Mucosa of descending colon (tissue), 3 donors: Measurements from ENCODE around the gene DIAPH2. TPM values are rescaled to one million over a fixed set of nuclear protein-coding genes. Genes with fewer than 3 reads are reported as not detected.
A peak's percentile ranks its signal among the peaks of the same experiment; 100 is the strongest.

Experiments used
- ATAC-seq: fragments of 200-7000 bp; cut with Tn5 transposase; one replicate; pipeline ENCODE4 v1.9.1; 2020; ENCODE audit warnings: mild to moderate bottlenecking, moderate library complexity
- DNase-seq, 3 donors: peaks; one replicate each; pipeline ENCODE4 v3.0.0-alpha.2; 2020
- H3K36me3 ChIP-seq: fragments of 200-600 bp; one replicate; pipeline ENCODE4 v1.8.0; 2021; ENCODE audit warnings: low read depth, mild to moderate bottlenecking
- H3K4me1 ChIP-seq: fragments of 200-600 bp; one replicate; pipeline ENCODE4 v1.8.0; 2021; ENCODE audit warnings: low read depth, mild to moderate bottlenecking
- H3K4me3 ChIP-seq: fragments of 200-600 bp; one replicate; pipeline ENCODE4 v1.8.0; 2021; ENCODE audit warnings: mild to moderate bottlenecking
- H3K9me3 ChIP-seq: fragments of 200-600 bp; one replicate; pipeline ENCODE4 v1.8.0; 2021; ENCODE audit warnings: mild to moderate bottlenecking
- intact Hi-C, 2 donors: fragments of 100-400 bp; cut with DNase I in 1 of 2; cut with micrococcal nuclease in 1 of 2; formaldehyde crosslinking; loops; one replicate each; pipeline versions ENCODE4 v1.11.0 to v1.11.1; 2022; cut with DNase I, micrococcal nuclease
- total RNA-seq, 3 donors: library from RNA; stranded (reverse); fragmentation: NEBNext Ultra II Directional in 2 of 3; extraction: Animal tissue kit (Norgen Biotek cat#: 25700) in 2 of 3; gene quantifications; one replicate each; pipeline versions ENCODE4 v1.2.1 to v1.2.4, GENCODE V29; 2021 to 2023
- TF ChIP-seq, protein P1 (sequence below): fragments of 200-600 bp; IDR thresholded peaks from one replicate; pipeline ENCODE4 v1.8.0; 2022; ENCODE audit warnings: antibody characterized with exemption, mild to moderate bottlenecking
- donor health status: DM: no; HTN: no; CAD: no; lungs with moderate emphysema.
- donor health status: DM: no; HTN: no; CAD: no.
- donor health status: DM: no; HTN: yes; CAD: no.

DIAPH2 gene
- total RNA-seq, 3 donors from 2014 or later = 26.7 to 40.2 (median 29.6) TPM

DNA sequence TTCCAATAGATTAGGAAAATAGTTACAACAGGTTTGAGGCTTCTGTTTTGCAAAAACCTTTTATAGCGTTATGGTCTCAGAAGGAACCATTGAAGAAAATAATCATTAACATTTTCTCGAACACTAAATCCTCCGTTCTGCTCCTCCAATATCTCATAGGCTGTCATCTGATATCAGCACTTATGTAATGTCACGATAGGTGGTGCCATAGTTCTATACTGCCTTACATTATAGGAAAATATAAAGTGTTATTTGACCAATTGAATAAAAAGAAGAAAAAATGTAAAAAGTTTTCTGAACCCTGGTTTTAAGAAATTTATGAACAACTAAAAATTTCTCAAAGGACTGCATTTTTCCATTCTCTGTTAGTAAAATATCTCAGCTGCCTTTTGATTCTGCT lies 490.5 kb downstream of the DIAPH2 start:
- ATAC-seq (no peak), DNase-seq (no peak)
- H3K36me3 ChIP-seq = no peaks in the 10 kb centered on the region
- TF ChIP-seq, protein P1, sequence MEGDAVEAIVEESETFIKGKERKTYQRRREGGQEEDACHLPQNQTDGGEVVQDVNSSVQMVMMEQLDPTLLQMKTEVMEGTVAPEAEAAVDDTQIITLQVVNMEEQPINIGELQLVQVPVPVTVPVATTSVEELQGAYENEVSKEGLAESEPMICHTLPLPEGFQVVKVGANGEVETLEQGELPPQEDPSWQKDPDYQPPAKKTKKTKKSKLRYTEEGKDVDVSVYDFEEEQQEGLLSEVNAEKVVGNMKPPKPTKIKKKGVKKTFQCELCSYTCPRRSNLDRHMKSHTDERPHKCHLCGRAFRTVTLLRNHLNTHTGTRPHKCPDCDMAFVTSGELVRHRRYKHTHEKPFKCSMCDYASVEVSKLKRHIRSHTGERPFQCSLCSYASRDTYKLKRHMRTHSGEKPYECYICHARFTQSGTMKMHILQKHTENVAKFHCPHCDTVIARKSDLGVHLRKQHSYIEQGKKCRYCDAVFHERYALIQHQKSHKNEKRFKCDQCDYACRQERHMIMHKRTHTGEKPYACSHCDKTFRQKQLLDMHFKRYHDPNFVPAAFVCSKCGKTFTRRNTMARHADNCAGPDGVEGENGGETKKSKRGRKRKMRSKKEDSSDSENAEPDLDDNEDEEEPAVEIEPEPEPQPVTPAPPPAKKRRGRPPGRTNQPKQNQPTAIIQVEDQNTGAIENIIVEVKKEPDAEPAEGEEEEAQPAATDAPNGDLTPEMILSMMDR = no peak
- H3K9me3 ChIP-seq = no peaks in the 10 kb centered on the region
- H3K4me1 ChIP-seq = no peaks in the 10 kb centered on the region
- H3K4me3 ChIP-seq = no peak overlapping the region
- intact Hi-C loops = no loop called here

GRCh38 chrX:97189668-97190067 lies 505.0 kb downstream of the DIAPH2 start:
- TF ChIP-seq, protein P1 = no peak
- no peak overlapping the region for H3K4me3 ChIP-seq
- peak; percentile 66 for ATAC-seq
- no peaks in the 10 kb centered on the region for H3K36me3 ChIP-seq
- H3K9me3 ChIP-seq = no peaks in the 10 kb centered on the region
- intact Hi-C loops = no loop called here
- no peaks in the 10 kb centered on the region for H3K4me1 ChIP-seq
- DNase-seq = peak in 1 of 3 donors; percentile 7

- ATAC-seq (no peak), DNase-seq (no peak)
- no peaks in the 10 kb centered on the region for H3K4me1 ChIP-seq
- no peak overlapping the region for H3K4me3 ChIP-seq
- intact Hi-C loops = no loop called here
- no peaks in the 10 kb centered on the region for H3K9me3 ChIP-seq
- TF ChIP-seq, protein P1 = no peak
- H3K36me3 ChIP-seq = no peaks in the 10 kb centered on the region
Measured at GRCh38 chrX:97199501-97199900, 514.9 kb downstream of the DIAPH2 start.

GRCh38 chrX:97200454-97200853 lies 515.8 kb downstream of the DIAPH2 start:
- intact Hi-C loops = no loop called here
- TF ChIP-seq, protein P1 = no peak
- ATAC-seq (no peak), DNase-seq (no peak)
- Histone ChIP-seq H3K9me3 (no peaks in the 10 kb centered on the region), H3K4me1 (no peaks in the 10 kb centered on the region), H3K36me3 (no peaks in the 10 kb centered on the region), H3K4me3 (no peak overlapping the region)

- intact Hi-C loops = no loop called here
- Histone ChIP-seq H3K4me3 (no peak overlapping the region), H3K9me3 (no peaks in the 10 kb centered on the region), H3K36me3 (no peaks in the 10 kb centered on the region), H3K4me1 (no peaks in the 10 kb centered on the region)
- DNase-seq (no peak), ATAC-seq (no peak)
- TF ChIP-seq, protein P1 = no peak
Measured at GRCh38 chrX:97210501-97210900, 525.9 kb downstream of the DIAPH2 start.

DNA sequence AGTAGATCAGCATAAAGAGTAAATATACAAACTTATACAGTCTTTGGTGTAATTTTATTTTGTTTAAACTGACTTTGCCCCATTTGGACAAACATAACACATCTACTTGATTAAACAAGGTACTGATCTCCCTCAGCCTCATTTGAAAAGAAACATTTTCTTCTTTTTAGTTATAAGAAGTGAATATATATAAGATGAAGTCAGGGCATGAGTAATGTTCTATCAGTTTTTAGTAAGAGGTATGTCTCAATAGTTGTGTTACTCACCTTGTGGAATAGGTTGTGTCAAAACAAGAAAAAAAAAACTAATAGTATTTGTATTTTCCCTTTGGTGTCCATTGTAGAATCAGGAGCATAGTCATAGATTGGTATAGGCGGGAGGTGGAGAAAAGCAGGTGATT lies 526.4 kb downstream of the DIAPH2 start:
- DNase-seq (no peak), ATAC-seq (no peak)
- Histone ChIP-seq H3K4me1 (no peaks in the 10 kb centered on the region), H3K36me3 (no peaks in the 10 kb centered on the region), H3K4me3 (no peak overlapping the region), H3K9me3 (no peaks in the 10 kb centered on the region)
- intact Hi-C loops = no loop called here
- TF ChIP-seq, protein P1 = no peak
